Measurements from ENCODE around the gene RBM4.
A peak's percentile ranks its signal among the peaks of the same experiment; 100 is the strongest.
"Not testable (repeated sequence)": the region's sequence is repeated elsewhere in the genome, so short reads cannot be mapped to it uniquely, and the experiment has no call there.

Gene RBM4, protein sequence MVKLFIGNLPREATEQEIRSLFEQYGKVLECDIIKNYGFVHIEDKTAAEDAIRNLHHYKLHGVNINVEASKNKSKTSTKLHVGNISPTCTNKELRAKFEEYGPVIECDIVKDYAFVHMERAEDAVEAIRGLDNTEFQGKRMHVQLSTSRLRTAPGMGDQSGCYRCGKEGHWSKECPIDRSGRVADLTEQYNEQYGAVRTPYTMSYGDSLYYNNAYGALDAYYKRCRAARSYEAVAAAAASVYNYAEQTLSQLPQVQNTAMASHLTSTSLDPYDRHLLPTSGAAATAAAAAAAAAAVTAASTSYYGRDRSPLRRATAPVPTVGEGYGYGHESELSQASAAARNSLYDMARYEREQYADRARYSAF

DNA sequence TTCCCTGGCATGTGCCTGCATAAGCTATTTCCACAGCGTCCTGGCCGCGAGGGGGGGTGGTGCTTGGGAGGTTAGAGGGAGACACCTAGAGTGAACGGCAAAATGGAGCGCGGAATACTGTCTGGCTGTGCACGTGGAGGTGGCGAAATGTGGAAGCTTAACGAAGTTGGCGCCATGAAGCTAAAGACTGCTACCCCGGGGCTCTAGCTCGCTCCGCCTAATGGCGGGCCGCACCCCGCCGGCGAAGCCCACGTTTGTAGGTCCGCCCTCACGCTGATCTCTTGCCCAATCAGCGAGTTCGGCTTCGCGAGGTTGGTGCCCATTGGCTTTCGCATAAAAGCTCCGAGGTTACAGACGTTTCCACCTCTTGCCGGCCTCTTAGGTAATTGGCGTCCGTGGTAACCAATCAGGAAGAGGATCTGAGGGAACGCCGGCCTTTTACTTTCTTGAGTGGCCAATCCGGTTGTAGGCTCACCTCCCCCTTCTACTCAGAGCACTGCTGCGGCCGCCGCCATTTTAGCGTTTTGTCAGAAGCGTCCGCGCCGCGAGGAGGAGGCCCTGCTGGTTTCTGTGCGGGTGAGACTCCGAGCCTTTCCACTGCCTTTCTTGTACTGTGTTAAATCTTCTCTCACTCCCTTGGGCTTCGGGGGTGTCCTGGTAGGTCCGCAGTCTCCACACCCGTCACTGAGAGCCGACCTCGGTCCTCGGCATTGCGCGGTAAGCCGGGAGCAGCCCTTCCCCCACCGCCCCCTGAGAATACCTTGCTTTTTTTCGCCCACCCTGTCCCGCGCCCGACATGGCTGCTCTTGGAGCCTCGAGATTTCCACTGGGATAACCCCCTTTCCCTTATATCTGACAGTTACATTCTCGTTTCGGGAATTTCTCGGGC, at the start of gene RBM4:
Gene RBM4 (plus strand): TSS at position 527 of the 889 bp plus-strand sequence. CDS start 1,009 bp downstream, outside the sequence.
- peak; percentile 89 for DNase-seq

DNA sequence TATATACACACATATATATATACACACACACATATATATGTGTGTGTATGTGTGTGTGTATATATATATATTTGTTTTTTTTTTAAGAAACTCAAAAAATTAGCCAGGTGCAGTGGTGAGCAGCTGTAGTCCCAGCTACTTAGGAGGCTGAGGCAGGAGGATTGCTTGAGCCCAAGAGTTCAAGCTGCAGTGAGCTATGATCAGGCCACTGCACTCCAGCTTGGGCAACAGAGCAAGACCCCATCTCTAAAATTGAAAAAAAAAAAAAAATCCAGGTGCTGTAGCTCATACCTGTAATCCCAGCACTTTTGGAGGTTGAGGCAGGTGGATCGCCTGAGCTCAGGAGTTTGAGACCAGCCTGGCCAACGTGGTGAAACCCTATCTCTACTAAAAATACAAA, 49.2 kb upstream of the RBM4 start:
- DNase-seq = not testable (repeated sequence)

DNA sequence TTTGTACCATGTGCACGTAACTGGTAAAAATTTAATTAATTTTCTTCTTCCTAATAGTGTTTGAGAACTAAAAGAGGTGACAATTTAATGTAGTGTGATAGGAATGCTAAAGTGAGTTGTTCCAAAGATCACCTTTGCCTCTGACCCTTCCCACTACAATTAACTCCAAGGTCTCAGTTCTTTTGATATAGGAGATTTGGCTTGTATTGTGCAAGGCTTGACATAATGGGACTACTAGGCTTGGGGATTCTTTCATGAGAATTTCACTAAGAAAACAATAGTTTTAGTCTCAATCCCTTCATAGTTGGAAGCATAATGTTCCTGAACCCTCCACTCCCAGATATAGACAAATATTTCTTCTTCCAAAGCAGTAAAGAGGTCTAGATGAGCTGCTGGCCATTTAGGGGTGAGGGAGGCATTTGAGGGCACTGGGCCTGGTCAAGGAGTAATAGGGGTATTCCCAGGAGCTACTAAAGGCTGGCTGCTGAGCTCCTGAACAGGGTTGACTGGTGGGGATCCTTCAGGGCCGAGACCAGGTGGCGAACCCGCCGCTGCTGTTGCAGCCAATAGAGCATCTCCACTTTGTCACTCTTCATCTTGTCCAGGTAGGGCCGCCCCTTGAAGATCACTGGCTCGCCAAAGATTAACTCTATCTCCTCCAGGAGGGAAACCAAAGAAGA, 48.4 kb upstream of the RBM4 start:
- DNase-seq = no peak

DNA sequence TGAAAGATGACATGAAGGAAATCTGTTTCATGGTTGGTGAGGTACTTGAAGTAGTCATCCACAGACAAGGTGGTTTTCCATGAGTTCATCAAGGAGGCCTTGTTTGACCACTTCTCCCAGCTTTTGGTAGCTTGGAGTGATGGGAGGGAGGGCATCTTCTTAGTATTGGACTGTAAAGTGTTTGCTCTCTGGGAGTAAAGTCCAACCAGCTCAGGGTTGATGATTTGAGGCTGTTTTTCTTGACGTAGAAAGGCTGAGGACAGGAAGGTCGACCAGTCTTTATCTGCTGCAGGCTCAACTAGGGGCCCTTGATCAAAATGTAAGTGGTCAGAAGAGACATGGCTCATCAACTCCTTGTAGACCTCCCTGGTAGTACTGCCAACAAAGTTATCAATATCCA, 47.3 kb upstream of the RBM4 start:
- DNase-seq = no peak

DNA sequence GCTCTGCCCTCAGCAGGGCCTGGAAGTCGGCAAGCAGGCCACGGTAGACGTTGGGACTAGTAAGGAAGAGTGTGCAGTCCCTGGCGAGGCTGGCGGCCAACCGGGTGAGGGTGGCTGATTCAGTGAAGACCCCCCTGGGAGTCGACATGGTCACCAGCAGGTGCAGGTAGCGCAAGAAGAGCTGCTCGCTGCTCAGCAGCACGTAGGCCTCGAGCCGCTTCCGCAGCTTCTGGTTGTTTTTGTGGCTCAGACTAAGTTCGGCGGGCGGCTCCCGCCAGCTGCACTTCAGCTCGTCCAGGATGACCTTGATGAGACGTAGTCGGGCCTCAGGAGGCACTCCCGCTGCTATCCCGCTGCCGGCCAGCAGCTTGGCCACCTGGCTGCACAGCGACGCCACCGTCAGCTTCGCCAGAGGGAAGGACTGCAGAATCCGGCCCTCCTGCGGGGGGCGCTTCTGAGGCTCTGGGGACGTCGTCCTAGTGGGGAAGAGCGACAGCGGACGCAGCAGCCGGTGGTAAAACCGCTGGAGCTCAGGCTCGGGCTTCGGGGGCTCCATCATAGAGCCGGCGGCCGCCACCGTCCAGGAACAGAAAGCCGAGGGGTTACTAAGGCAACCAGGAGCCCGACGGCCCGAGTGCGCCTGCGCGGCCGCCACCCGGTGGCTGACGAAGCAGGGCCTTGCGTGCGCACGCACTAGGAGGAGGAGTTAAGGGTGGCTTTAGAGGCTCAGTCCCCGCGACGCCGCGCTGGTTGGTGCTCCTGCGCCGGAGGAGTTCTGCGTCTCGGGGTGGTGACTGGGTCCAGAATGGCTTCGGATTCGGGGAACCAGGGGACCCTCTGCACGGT, 45.8 kb upstream of the RBM4 start, which contains the start of the genes CCDC87 and CCS:
Gene CCDC87 (minus strand): TSS at position 607 of the 846 bp plus-strand sequence. CDS start 48 bp downstream, at position 559.
Gene CCS (plus strand): TSS at position 729 of the 846 bp plus-strand sequence. CDS start 77 bp downstream, at position 806.
- DNase-seq = peak; percentile 99

DNA sequence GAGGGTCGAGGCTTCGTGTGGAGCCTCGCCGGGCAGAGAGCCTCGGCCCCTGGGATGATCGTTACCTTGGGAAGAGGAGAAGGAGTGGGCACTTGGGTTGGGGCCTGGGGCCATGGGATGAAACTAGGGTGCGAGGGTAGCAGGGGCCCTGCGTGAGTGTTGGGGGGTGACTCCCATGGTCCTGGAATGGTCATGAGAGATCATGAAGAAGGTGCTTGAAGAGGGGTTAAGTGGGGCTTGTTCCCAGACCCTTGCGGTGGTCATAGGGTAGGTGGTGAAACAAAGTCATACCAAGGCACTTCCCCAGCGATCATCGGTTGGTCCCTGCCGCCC, 45.2 kb upstream of the RBM4 start:
- no peak for DNase-seq

DNA sequence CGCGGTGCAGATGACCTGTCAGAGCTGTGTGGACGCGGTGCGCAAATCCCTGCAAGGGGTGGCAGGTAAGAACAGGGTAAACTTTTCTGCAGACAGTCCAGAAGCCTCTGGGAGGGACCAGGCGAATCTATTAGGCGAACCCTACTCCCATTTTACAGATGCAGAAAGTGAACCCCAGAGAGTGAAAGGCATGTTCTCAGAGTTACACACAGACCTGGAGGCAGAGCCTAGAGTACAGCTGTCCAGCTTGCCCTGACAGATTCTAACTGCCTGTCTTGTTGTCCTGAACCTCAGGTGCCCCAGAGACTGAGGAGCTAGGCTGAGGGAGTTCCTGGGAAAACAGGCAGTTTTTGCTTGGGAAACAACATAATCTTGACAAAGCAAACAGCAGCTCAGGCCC, 44.9 kb upstream of the RBM4 start:
- no peak for DNase-seq

DNA sequence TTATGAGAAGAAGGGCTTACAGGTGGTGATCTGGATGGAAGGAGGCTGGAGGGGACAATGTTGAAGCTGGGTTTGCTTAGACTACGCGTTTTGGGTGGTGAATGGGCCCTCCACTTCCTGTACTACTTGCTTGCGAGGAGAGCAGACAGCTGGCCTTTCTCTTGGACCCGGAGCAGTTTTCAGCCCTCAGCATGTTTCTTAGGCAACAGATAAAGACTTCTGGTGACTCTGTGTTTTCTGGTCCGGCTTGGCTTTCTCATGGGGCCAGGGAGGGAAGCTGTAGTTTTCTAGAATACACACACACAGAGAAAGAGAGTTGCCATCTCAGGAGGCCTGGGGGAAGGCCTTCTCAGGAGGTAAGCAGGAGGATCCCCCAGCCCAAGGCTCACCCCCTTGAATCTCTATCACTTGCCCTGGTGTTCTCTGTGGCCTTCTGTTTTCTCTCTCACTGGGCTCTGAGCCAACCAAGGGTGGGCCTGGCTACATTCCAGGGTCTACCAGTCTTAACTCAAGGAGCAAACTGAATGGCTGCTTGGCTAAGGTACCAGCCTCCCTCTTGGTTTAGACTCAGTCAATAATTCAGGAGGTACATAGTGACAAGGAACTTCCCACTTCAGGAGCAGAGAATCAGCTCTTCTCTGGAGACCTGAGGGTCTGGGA, 43.1 kb upstream of the RBM4 start:
- no peak for DNase-seq

DNA sequence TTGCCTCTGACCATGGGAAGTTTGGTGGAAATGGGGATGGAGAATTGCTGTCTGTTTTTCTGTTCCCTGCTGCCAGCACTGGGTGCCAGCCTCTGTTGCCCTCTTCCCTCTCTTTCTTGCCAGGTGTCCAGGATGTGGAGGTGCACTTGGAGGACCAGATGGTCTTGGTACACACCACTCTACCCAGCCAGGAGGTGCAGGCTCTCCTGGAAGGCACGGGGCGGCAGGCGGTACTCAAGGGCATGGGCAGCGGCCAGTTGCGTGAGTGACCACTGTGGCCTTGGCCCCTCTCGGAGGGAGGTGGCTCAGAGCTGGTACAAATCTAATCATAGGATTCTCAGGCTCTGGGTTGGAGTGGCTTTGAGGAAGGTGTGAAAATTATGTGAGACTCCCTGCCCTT, 39.5 kb upstream of the RBM4 start:
- DNase-seq = no peak

DNA sequence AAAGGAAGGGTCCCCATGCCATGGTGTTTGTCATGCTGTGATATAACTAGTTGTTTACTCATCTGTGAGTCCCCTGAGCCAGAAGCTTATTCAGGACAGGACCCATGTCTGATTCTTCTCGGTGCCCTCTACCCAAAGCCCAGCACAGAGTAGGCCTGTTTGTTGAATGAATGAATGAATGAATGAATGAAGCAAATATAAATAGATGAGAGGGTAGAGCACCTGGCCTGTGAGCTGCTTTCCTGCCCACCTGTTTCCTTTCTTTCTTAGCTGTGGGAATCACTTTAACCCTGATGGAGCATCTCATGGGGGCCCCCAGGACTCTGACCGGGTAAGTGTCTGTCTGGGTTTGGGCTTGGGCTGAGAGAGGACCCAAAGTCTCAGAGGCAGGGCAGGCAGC, 38.3 kb upstream of the RBM4 start:
- no peak for DNase-seq

DNA sequence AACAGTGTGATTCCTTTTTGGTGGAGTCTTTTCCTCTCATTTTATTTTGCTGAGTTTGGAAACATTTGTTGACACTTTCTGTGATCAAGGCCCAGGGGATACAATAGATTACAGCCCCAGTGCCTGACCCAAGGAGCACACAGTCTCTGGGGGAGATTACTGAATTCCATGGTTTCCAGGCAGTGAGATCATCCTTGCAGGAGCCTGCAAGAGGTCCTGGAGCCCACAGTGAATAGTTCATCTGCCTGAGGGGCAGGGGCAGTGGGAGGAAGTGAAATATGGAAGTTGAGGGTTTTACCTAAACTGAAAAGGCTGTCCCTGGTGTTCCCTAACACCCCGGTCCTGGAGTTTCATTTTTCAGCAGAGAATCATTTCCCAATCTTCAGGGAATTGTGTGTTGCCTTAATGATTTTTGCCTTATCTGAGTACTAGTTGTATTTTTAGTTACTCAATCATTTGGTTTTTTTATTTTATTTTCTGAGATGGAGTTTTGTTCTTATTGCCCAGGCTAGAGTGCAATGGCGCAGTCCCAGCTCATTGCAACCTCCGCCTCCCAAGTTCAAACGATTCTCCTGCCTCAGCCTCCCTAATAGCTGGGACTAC, 37.8 kb upstream of the RBM4 start:
- no peak for DNase-seq

DNA sequence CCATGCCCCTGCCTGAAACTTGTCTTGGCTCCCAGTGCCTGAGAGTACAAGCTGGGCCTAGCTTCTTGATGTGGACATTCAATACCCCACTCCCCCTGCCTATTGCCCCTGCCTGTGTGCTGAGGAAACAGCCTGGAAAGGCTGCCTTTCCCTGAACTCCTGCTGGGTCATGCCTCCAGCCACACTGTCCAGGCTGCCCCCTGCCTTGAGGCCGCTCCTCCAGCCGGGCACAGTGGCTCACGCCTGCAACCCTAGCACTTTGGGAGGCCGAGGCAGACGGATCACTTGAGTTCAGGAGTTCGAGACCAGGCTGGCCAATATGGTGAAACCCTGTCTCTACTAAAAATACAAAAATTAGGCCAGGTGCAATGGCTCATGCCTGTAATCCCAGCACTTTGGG, 35.4 kb upstream of the RBM4 start:
- no peak for DNase-seq

DNA sequence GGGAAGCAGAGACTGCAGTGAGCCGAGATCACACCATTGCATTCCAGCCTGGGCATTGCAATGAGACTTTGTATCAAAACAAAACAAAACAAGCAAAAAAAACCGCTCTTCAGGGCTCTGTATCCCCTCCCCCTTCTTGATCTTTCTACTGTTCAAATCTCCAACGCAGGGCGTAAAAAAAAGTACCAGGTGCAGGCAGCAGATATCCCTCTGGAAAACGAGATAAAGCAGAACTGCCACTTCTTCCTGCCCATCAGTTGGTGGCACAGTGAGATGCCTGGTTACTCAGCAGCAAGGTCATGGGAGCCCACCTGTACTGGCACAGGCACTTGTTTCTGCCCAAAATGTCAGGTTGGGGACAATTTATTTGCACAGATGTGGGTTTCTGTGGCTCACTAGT, 34.3 kb upstream of the RBM4 start:
- no peak for DNase-seq

DNA sequence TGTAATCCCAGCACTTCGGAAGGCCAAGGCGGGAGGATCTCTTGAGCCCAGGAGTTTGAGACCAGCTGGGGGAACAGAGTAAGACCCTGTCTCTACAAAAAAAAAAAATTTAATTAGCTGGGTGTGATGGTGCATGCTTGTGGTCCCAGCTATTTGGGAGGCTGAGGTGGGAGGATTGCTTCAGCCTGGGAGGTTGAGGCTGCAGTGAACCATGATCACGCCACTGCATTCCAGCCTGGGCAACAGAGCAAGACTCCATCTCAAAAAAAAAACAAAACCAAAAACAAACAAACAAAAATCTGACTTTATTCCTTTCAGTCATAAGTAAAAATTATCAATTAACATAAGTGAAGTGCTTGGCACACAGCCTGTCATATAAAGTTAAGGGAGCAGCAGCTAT, 31.9 kb upstream of the RBM4 start:
- not testable (repeated sequence) for DNase-seq

DNA sequence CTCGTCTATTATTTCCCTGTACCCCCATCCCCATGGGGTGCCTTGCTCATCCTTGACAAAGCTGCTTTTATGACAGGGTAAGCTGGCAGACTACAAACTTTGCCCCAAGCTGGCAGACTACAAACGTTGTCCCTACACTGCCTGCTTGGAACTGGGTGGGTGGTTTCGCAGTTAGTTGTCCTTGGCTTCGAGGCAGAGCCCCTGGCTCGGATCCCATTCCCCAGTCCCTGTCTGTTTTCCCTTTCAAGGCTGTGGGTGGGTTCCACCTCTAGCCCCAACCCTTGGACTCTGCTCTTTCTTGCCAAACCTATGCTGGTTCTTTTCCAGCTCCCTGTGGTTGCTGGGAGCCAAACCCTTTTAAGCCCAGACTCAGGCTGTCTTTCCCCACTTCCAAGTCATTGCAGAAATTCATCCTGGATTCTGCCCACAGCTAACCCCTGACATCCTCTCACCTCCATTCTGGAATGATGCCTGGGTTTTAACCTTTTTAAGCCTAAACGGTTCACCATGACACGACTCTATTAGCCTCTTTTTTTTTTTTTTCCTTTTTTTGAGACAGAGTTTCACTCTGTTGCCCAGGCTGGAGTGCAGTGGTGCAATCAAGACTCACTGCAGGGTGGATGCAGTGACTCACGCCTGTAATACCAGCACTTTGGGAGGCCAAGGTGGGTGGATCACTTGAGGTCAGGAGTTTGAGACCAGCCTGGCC, 31.2 kb upstream of the RBM4 start:
- no peak for DNase-seq

DNA sequence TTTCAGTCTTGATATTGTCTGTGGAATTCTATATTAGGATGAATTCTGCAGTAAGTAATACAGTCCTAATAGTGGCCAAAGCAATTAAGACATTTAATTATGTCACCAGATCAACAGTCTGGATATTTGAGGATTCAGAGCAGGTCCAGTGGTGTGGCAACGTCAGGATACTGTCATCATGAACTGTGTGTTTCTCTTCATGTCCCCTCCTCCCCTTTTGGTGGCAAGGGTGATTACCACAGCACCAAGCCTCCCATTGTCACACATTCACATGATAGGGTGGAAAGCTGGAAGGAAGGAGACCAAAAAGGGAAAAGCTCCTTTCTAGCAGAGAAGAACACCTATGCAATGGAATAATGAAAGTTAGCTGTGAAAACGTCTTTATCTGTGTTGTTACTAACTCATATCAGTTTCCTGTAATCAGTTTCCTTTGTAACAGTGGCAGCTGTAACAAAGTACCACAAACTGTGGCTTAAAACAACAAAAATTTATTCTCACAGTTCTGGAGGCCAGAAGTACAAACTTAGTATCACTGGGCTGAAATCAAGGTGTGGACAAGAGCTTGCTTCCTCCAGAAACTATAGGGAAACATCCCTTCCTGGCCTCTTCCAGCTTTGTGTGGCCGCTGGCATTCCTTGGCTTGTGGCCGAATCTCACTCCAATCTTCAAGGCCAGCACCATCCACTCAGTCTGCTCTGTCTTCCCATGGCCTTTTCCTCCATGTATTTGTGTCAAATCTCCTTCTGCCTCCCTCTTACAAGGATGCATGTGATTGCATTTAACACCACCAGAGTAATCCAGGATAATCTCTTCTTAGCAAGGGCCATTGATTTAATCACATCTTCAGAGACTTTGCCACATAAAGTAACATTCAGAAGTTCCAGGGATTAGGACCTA, 28.5 kb upstream of the RBM4 start:
- no peak for DNase-seq

DNA sequence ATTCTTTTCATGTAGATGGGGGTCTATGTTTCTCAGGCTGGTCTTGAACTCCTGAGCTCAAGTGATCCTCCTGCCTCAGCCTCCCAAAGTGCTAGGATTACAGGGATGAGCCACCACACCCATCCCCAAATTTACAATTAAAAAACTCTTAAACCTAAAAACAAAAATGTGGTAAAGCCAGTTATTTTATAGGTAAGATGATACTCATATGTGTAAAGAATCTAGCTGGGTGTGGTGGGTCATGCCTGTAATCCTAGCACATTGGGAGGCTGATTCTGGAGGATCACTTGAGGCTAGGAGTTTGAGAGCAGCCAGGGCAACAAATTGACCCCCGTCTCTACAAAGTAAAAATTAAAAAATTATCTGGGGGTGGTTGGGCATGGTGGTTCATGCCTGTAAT, 26.0 kb upstream of the RBM4 start:
- DNase-seq = no peak

DNA sequence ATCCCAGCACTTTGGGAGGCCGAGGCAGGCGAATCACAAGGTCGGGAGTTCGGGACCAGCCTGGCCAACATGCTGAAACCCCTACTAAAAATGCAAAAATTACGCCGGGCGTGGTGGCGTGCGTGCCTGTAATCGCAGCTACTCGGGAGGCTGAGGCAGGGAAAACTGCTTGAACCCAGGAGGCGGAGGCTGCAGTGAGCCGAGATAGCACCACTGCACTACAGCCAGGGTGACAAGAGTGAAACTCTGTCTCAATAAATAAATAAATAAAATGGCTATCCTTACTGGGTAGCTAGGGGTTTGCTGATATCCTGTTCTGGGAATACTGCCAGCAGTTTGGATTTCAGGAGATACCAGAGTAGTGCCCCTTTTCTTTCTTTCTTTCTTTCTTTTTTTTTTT, 24.4 kb upstream of the RBM4 start:
- no peak for DNase-seq

DNA sequence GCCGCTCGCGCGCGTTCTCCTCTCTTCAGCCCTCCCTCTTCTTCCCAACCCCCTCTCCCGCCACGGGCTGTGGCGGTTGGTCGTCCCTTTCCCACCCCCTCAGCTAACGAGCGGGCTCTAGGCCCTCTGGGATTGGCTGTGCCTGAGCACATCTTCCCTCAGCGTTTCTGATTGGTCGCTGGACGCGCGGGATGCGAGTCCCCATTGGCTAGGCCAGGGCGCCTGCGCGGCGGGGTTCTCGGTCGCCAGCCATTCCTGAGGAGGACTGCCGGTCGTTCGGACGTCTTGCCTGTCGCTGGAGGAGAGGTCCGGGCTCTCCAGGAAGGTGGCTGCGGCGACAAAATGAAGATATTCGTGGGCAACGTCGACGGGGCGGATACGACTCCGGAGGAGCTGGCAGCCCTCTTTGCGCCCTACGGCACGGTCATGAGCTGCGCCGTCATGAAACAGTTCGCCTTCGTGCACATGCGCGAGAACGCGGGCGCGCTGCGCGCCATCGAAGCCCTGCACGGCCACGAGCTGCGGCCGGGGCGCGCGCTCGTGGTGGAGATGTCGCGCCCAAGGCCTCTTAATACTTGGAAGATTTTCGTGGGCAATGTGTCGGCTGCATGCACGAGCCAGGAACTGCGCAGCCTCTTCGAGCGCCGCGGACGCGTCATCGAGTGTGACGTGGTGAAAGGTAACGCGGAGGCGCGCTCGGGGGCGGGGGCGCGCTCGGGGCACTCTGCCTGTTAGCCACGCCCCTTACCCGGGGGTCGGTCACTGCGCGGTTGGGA, 21.9 kb upstream of the RBM4 start, which contains the start of gene RBM14:
Gene RBM14 (plus strand): TSS at position 252 of the 776 bp plus-strand sequence. CDS start 91 bp downstream, at position 343.
- DNase-seq = peak; percentile 96
